NCI-H1048 (cell line): ENCODE measurements around the gene GPR107.

ENCODE experiments used
- DNase-seq: peaks from one replicate; lab custom pipeline; 2025; lab: John Stamatoyannopoulos, UW

GPR107 gene

DNA sequence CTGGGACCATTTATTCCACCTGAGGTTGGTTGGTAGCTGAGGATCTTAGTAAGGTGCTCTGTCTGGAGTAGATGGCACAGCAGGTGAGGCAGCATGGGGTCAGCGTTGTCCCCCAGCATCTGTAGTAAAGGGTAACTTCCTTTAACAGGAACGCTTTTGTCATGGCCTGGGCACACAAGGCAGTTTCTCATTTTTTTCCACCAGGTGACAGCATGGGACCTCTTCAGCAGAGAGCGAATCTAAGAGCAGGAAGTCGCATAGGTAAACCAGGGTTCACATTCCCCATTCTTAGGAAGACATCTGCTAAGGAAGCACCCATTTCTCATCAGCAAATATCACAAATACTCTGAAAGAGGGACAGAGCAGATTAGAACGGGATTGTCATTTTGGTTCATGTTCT, 56.5 kb downstream of the GPR107 start:
- DNase-seq = no peak

DNA sequence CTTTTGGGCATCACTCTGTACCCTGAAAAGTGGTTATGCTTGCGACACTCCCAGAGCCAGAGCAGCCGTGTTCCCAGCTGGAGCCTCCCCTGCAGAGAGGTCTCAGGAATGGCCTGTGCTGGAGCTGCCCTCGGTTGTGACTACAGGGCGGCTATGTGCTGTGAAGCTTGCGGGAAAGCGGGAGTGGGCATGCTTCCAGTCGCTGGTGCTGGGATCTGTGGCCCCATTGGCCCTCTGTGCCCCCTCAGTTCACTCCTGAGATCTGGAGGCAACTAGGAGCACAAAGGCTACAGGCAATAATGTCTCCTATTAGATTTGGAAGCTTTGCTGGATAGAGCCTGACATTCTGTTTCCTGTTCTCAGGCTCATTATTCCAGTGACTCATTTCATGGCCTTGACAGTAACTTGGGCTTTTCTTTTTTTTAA, 56.9 kb downstream of the GPR107 start:
- DNase-seq = no peak

DNA sequence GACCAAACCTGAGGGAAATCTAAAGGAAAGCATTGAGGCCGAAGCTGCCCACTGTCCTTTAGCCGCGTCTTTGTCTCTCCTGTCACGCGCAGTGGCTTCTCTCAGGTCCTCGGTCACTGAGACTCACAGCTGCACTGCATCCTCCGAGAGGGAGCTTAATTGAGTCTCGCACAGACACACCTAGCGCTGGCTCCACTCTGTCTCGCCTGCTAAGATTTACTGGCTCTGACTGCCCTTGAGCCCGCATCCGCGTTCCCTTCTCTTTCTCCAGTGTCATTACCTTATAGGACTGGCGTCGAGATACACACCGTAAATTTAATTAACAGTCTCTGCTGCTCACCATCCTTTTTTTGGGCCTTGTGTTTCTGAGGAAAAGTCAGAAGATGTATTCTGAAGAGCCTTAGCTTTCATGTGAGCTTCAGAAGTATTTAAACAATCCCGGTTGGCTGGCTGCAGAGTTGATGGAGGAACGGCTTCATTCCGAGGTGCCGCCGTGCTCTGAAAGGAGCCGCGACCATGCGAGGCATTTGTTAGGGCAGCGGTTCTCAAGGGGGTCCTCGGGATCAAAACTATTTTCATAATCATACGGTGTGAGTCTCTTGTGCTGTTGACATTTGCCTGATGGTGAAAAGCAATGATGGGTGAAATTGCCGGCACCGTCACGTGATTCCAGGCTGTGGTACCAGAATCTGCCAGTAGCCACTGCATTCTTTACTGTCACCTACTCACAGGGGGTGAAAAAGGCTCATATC, 58.3 kb downstream of the GPR107 start:
- no peak for DNase-seq

DNA sequence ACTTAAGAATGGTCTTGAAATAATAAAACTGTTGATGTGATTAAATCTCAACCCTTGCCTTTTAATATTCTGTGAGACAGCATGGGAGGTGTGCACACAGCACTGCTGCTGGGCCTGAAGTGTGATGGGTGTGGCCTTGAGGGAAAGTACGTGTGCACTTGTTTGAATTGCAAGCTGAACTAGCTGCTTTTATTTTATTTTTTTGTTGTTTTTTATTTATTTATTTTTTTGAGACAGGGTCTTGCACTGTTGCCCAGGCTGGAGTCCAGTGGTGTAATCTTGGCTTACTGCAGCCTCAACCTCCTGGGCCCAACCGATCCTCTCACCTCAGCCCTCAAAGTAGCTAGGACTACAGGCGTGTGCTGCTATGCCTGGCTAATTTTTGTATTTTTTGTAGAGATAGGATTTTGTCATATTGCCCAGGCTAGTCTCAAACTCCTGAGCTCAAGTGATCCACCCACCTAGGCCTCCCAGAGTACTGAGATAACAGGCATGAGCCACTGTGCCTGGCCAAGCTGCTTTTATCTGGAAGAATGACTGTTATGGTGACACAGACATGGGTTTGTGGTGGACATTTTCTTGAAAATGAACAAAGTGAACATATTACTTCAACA, 58.9 kb downstream of the GPR107 start:
- no peak for DNase-seq

DNA sequence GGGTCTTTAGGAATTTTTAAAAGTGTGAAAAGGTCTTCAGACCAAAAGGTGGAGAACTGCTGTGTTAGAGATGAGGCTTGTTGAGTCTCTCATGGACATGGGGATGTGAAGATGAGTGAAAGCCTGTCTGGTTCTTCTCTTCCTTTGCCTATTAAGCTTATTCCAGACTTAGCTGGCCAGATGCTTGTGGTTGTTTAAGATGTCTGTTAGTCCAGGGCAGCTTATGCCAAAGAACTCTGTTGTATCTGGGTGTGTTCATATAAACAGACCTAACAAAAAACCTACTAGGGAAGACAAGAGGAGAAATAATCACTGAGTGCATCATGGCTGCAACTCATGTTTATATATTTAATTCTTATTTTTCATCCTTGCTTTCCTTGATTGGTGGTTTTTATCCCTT, 61.0 kb downstream of the GPR107 start:
- no peak for DNase-seq

DNA sequence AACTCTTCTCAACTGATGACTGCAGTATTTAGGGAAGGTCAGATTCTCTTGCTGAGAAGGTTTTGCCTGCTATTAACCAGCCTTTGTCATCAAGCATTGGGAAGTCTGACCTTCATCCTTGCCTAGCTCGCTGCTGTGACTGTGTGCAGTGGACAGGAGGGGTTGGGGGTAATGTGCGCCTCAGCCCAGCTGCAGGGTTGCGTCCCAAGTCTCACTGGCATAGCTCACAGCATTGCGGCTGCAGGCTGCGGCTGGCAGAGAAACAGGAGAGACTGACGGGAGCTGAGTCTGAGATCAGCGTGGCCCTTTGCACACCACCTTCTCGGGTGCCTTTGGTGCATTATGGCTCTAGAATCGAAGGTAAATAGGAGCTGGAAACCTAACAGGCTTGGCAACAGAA, 62.6 kb downstream of the GPR107 start:
- DNase-seq = no peak

DNA sequence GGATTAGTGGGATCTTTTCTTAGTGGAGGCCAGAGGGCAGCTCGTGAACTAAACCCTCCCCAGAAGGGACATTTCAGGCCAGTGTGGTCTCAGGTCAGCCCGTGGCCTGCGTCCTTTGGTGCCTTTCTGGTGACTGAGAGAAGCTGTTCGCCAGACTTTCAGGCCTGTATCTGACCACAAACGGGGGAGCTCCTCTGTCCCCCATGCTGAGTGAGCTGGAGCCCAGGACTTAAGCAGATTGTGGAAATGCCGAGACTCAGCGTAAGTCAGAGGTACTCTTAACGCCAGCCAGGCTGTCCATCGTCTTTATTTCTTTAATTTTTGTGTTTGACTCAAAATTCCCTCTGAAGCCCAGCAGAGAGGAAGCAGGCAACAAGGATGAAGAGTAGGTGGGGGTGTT, 63.7 kb downstream of the GPR107 start:
- DNase-seq = no peak

DNA sequence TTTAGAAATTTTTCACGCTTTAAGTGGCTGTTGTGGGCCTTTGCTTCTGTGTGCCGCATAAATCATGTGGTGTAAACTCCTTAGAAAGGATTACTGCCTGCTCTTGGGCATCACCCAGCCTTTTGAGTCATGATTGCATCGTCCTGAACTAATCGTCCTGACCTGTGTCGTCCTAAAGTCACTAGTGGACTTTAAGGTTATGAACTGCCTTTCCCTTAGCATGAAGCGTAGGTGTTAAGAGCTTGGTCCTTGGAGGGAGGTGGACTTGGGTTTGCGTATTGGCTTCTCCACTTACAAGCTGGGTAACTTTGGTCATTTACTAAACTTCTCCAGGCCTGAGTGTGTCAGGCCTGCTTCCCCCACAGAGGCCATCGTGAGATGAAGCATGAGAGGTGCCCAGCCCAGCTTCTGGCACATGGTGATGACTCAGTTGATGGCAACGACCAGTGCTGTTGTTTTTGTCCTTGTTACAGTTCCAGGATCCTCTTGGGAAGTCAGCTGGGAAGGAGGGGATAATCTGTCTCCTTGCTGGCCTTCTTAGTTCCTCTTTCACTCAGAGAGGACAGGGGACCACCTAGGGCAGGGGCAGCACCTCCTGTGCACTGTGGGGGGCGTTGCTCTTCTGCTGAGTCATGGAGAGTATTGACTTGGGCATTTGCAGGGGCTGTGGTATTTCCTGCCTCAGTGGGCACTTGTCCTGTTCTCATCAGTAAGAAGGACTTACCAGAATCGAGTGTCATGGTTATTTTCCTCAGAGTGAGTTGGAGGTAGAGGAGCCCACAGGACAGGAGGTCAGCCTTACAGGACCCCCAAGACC, 64.3 kb downstream of the GPR107 start:
- no peak for DNase-seq

DNA sequence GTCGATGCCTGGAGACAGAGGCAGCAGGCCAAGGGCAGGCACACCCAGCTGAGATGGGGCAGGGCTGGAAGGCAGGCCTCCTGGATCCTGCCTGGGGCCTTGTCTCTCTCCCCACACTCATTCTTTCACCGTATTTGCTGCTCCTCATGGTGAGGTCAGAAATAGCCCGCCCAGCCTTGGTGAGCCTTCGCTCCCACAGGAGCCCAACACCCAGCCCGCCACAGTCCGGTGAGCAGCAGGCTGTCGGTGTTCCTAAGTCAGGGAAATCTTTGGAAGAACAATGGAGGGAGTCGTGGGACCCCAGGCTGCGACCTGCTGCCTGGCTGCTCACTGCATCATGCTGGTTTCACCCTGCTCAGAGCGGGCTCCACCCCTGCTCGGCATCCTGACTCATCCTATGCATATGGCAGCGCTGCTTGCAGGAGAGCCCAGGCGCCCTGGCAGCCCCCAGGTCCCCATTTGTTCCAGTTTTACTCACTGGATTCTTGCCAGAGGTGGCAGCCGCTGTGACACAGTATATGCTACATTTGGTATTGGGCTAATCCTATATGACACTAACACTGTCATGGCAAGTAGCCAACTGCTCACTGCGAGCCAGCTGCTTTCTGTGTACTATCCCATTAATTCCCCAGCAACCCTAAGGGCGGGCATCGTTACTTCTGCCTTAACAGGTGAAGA, 65.3 kb downstream of the GPR107 start:
- DNase-seq = no peak

DNA sequence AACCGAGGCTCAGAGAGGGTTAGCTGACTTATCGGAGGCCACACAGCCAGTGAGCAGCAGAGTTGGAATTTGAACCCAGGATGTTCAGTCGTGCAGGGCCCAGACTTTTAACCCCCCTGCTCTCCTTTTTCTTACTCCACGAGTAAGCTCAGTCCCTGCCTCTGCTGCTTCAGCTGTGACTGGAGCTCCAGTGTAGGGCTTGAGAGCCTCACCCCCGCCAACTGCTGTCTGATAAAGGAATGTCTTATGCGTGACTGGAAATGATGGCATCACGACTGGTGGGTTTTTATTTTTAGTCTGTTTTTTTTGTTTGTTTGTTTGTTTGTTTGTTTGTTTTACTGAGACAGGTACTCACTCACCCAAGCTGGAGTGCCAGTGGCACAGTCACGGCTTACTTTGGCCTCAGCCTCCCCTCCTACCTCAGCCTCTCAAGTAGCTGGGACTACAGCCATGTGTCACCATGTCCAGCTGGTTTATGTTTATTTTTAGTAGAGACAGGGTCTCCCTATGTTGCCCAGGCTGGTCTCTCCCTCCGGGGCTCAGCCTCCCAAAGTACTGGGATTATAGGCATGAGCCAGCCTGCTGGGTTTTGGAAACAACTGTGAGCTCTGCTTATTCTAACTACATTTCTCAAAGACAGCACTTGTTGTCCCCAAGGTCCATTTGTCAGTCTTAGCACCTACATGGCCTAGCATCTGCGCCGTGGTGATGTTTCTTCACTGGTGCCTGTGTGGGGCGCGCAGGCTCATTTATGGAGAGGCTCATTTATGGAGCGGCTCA, 66.0 kb downstream of the GPR107 start:
- DNase-seq = no peak

DNA sequence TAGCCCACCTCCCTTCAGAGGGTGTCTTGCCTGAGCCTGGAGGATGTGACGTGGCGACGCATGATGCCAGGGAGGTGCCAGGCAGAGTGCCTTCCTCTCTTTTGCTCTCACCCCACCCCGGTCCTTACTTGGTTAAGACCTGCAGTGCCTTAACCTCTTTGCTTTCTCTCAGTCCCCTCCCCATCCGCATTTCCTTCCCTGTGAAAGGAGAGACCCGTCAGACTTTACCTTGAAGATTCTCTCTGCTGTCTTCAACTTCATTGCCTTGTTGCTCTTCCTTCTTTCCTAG, 66.5 kb downstream of the GPR107 start:
- DNase-seq = no peak

DNA sequence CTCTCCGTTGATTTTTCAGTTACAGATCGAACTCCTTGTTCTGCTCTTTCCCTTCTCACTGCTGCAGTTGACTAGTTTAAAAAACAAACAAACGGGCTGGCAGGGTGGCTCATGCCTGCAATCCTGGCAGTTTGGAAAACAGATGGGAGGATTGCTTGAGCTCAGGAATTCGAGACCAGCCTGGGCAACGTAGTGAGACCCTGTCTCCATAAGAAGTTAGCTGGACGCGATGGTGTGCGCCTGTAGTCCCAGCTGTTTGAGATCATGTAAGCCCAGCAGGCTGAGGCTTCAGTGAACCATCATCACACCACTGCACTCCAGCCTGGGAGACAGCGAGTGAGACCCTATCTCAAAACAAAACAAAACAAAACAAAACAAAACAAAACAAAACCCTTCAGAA, 67.1 kb downstream of the GPR107 start:
- no peak for DNase-seq

DNA sequence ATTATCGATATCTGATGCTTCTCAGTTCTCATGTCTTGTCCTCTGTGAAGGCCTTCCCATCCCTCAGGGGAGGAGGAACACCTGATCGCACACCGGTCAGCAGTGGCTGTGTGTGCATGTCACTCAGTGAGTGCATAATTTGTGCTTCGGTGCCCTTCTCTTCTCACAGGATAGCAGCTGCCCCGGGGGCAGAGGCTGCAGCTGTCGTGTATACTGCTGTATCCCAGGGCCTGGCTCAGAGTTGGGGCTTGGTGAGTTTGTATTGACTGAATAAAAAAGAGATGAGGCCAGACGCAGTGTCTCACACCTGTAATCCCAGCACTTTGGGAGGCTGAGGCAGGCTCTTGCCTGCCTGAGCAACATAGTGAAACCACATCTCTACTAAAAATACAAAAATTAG, 68.8 kb downstream of the GPR107 start:
- no peak for DNase-seq

DNA sequence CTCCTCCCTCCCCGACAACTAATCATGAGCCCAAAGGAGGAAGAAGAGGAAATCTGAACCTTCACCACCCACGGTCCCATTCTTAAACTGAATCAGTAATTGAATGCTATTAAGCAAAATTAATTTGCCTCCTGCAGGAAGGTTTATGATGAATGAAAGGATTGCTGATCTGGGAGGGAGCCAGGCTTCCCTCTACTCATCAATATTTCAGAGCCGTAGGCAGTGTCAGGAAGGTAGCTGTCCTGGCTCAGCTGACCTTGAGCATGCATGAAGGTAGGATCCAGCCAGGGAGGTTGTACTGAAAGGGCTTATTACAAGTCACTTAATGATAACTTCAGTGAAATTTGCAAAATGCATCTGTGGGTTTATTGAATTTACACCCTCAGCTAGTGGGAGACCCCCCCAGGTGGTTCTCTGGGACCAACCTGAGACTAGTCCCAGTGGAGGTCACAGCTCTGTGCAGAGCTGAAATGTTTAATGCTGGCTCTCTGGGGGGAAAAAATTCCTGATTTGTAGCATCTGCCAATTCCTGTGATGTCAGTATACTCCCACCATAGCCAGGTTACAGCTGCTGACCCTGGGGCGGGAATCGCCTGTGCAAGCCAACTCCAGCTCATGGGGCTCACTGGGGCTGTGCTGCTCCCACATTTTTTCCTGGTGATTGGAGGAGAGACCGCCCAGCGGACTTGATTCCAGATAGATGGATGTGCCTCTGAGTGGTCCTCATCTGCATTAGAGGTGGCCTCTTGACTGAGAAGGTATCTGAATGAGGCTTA, 70.6 kb downstream of the GPR107 start:
- no peak for DNase-seq

DNA sequence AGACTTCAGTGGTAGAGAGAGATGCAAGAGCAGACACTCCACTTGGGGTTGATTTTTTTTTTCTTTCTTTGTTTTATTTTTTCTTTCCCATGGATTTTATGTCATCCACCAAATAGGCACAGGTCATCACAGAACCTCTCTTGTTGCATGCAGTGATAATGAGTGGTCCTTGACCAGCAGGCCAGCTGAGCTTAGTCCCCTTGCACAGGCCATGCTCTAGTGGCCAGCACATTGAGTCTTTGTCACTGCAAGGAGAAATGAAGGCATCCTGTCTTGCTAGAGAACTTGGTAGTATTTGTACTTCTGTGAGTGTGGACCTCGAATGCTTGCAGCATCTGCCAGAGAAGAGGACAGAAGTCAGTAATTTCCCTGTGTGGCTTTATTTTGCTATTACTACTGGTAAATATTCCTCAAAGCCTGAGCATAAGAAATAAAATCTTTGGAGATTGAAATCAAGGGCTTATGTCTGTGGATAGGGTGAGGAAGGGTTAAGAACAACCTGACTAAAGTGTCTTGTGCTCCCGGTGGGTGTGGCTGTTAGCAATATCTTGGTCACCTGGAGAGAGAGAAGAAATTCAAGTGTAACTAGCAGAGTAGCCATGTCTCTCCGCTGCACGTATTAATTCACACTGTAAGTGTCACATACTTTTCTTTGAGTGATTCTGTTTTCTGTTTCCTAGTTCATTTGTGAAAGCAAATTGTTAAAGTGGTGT, 73.2 kb downstream of the GPR107 start:
- DNase-seq = no peak

DNA sequence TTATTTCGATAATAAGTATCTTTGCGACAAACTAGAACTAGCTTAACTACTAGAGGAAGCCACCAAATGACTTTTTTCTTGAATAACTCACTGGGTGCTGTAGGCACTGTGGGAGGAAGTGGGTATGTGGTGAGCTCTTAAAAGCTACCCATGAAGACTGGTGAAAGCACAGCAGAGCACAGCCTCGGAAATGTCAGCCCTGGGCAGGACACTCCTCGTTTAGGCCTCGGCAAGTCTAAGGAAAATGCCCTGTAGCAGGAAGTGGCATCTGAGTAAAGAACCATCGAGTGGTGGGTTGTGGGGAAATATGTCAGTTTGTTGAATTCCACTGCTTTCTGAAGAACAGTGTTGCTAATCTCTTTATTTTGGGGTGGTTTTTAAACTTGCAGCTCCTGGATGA, 74.5 kb downstream of the GPR107 start:
- DNase-seq = no peak

DNA sequence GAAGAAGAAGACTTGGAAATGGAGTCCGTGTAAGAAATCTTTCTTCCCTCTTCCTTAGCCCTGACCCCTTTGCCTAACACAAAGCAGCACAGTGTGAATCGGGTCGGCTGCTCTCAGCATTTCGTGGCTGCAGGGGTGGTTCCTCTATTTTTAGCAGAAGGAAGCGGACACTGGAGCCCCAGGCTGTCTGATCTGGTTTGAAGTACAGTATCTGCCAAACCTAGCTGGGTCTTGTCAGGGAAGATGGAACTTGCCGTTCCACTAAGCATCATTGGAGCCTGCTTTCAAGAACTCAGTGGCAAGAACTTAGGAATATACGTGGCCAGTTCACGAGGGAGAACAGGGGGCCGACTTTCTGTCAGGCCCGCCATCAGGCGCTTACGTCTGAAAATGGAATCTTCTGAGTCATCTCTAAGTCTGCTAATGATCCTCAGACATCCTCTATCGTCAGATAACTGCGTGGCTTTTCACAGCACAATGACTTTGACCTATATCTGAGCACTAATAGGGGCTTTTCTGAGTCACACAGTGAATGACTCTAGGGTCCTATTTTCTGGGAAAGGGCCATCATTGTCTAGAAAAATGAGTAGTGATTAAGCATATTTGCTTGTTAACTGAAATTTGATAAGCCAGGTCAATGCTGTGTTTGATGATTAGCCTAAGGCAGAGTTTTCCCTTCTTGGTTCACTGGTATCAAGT, 75.2 kb downstream of the GPR107 start:
- DNase-seq = no peak

DNA sequence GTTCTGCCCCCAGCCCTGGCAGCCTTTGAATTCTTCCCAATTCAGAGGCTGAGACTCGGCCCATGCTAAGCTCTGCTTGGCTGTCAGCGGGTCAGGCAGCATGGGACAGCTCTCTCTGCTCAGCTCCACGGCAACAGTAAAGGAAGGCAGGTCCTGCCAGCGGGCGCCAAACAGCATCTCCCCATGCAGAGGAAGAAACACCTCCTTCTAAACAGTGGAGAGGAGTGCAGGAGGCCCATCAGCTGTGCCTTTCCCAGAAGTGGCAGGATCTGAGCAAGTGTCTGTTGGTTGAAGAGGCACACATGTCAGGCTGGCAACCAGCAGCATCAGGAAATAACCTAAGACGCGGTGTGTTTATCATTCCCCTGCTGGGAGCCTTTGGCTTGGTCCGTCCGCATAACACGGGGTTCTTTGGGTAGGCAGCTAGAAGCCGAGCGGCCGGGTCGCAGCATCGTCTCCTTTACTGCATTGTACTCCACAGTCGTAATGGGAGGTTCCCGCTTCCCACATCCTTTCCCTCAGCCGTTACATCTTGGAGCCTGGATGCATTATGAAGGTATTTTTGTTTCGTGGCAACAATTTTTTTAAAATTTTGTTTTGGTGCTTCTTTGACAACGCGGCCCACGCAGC, 75.8 kb downstream of the GPR107 start:
- no peak for DNase-seq

DNA sequence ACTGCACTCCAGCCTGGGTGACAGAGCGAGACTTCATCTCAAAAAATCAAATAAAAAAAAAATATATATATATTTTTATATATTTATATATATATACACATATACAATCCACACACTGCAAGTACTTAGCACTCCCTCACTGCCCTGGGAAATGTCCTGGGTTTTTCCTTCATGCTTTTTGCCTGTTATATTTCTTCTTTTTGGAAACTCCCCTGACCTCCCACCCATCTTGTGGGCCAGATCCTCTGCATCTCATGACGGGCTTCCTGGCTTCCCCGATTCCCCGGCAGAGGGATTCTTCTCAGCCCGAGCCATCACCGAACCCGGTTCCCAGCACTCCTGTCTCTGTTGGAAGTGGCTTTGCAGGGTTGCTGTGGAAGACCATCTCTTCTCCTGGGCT, 79.0 kb downstream of the GPR107 start:
- DNase-seq = no peak
